Measurements from ENCODE around the gene GRAMD2B. TPM values are rescaled to one million over a fixed set of nuclear protein-coding genes. Genes with fewer than 3 reads are reported as not detected.

Gene GRAMD2B
- total RNA-seq, 3 donors from 2014 or later = 38.1 to 206 (median 103) TPM

DNA sequence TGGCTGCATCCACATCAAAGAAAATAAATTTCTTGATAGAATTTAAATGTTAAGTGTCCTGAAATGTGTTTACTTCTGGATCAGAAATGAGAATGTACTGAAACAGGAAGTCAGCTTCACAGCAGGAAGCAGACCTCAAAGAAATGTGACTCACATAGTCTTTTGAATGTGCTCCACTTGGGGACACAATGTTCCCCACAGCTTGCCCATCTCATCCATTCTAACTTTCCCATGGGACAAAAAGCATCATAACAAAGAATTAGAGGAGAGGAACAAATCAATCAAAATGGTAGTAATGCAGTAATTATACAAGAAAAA lies 85.7 kb downstream of the GRAMD2B start:
- peaks cover 3 to 8% of the 10 kb centered on the region in 2 donors for H3K4me1 ChIP-seq
- TF ChIP-seq POLR2A (IDR thresholded peaks at IDR 0.05) (no peak), POLR2AphosphoS5 (IDR thresholded peaks at IDR 0.05) (peak in 2 of 3 donors; percentile 67 to 94)
- no peaks in the 10 kb centered on the region for H3K9me3 ChIP-seq
- no peaks in the 10 kb centered on the region for H3K27me3 ChIP-seq
- H3K36me3 ChIP-seq = no peaks in the 10 kb centered on the region
- no peak overlapping the region for H3K4me3 ChIP-seq
- intact Hi-C loops (cut with DNase I; ENCODE audit: low total_unique reads) = no loop called here
- no peak for DNase-seq (ENCODE audit: low spot score in 2 of 2)
- H3K27ac ChIP-seq = peak overlapping the region; percentile 71 to 81

DNA sequence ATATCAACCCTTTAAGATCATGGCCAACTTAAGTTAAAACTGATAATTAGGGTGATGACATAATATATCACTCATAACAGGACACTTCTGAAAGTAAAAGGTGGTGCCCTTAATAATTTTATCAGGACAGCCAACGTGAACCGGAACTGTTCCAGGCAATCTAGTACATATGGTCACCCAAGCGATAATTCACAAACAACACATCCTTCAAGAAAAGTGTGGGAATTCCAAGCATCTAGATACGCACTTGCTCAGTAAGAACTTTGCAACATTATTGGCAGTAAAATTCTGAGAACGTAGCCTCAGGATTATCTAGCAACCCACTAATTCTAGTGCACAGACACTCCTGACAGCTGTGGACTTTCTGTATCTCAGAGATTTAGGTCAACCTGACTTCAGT lies 86.1 kb downstream of the GRAMD2B start:
- no peak for DNase-seq (ENCODE audit: low spot score in 2 of 2)
- H3K4me3 ChIP-seq = no peak overlapping the region
- H3K27me3 ChIP-seq = no peaks in the 10 kb centered on the region
- H3K4me1 ChIP-seq = peaks cover 0 to 8% of the 10 kb centered on the region in 2 donors
- intact Hi-C loops (cut with DNase I; ENCODE audit: low total_unique reads) = no loop called here
- no peaks in the 10 kb centered on the region for H3K36me3 ChIP-seq
- H3K27ac ChIP-seq = peak overlapping the region; percentile 45 to 71
- no peak for TF ChIP-seq POLR2AphosphoS5 (IDR thresholded peaks at IDR 0.05)
- TF ChIP-seq, protein P1, sequence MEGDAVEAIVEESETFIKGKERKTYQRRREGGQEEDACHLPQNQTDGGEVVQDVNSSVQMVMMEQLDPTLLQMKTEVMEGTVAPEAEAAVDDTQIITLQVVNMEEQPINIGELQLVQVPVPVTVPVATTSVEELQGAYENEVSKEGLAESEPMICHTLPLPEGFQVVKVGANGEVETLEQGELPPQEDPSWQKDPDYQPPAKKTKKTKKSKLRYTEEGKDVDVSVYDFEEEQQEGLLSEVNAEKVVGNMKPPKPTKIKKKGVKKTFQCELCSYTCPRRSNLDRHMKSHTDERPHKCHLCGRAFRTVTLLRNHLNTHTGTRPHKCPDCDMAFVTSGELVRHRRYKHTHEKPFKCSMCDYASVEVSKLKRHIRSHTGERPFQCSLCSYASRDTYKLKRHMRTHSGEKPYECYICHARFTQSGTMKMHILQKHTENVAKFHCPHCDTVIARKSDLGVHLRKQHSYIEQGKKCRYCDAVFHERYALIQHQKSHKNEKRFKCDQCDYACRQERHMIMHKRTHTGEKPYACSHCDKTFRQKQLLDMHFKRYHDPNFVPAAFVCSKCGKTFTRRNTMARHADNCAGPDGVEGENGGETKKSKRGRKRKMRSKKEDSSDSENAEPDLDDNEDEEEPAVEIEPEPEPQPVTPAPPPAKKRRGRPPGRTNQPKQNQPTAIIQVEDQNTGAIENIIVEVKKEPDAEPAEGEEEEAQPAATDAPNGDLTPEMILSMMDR (IDR thresholded peaks at IDR 0.05) = no peak
- TF ChIP-seq POLR2A (IDR thresholded peaks at IDR 0.05) = no peak
- H3K9me3 ChIP-seq = no peaks in the 10 kb centered on the region

DNA sequence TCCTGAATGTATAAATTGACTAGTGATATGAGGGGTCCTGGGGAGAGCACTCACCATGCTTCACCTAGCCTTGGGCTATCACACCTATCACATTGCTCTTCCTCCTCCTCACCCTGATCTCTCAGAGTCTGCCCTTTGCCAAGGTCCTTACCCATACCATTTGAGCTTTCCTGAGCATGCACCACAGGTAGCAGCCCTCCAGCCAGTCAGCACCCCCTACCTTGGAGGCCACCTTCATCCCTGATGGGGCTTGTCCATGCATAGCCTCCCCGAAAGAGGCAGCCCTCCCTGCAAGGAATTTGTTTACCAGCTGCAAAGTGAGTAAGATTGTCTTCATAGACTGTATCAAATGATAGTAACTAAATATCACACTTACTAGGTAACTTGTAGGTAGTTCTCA lies 88.8 kb downstream of the GRAMD2B start:
- Histone ChIP-seq H3K4me3 (no peak overlapping the region), H3K27me3 (no peaks in the 10 kb centered on the region), H3K4me1 (peaks cover 0 to 8% of the 10 kb centered on the region in 2 donors), H3K36me3 (no peaks in the 10 kb centered on the region), H3K9me3 (no peaks in the 10 kb centered on the region), H3K27ac (peak overlapping the region in 1 of 2 donors; percentile 79)
- DNase-seq (ENCODE audit: low spot score in 2 of 2) = no peak
- TF ChIP-seq POLR2AphosphoS5 (IDR thresholded peaks at IDR 0.05) = no peak
- TF ChIP-seq, protein P1 (IDR thresholded peaks at IDR 0.05) = no peak
- TF ChIP-seq POLR2A (IDR thresholded peaks at IDR 0.05) = no peak
- intact Hi-C loops (cut with DNase I; ENCODE audit: low total_unique reads) = no loop called here

GRCh38 chr5:126512451-126512850 lies 89.2 kb downstream of the GRAMD2B start:
- Histone ChIP-seq H3K4me1 (peaks cover 0 to 8% of the 10 kb centered on the region in 2 donors), H3K4me3 (no peak overlapping the region), H3K27ac (peak overlapping the region; percentile 79 to 88), H3K36me3 (no peaks in the 10 kb centered on the region), H3K27me3 (no peaks in the 10 kb centered on the region), H3K9me3 (no peaks in the 10 kb centered on the region)
- TF ChIP-seq POLR2A (IDR thresholded peaks at IDR 0.05) = no peak
- TF ChIP-seq, protein P1 (IDR thresholded peaks at IDR 0.05) = no peak
- no peak for TF ChIP-seq POLR2AphosphoS5 (IDR thresholded peaks at IDR 0.05)
- no peak for DNase-seq (ENCODE audit: low spot score in 2 of 2)
- intact Hi-C loops (cut with DNase I; ENCODE audit: low total_unique reads) = no loop called here

DNA sequence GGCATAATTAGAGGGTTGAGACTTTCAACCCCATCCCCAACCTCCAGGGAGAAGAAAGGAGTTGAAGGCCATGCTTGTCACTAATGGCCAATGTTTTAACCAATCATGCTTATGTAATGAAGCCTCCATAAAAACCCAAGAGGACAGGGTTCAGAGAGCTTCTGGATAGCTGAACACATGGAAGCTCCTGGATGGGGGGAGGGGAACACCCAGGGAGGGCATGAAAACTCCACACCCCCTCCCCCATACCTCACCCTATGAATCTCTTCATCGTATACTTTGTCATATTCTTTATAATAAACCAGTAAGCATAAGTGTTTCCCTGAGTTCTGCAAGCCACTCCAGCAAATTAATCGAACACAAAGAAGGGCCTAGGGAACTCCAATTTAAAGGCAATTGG lies 90.1 kb downstream of the GRAMD2B start:
- DNase-seq (ENCODE audit: low spot score in 2 of 2) = no peak
- peak overlapping the region; percentile 79 to 88 for H3K27ac ChIP-seq
- H3K27me3 ChIP-seq = no peaks in the 10 kb centered on the region
- H3K36me3 ChIP-seq = no peaks in the 10 kb centered on the region
- intact Hi-C loops (cut with DNase I; ENCODE audit: low total_unique reads) = no loop called here
- H3K9me3 ChIP-seq = no peaks in the 10 kb centered on the region
- H3K4me3 ChIP-seq = no peak overlapping the region
- TF ChIP-seq POLR2AphosphoS5 (IDR thresholded peaks at IDR 0.05) = no peak
- TF ChIP-seq POLR2A (IDR thresholded peaks at IDR 0.05) = no peak
- TF ChIP-seq, protein P1 (IDR thresholded peaks at IDR 0.05) = no peak
- H3K4me1 ChIP-seq = peaks cover 0 to 8% of the 10 kb centered on the region in 2 donors

GRCh38 chr5:126513703-126514102 lies 90.5 kb downstream of the GRAMD2B start:
- no peaks in the 10 kb centered on the region for H3K9me3 ChIP-seq
- peak overlapping the region; percentile 79 to 88 for H3K27ac ChIP-seq
- no peak overlapping the region for H3K4me3 ChIP-seq
- peaks cover 0 to 8% of the 10 kb centered on the region in 2 donors for H3K4me1 ChIP-seq
- intact Hi-C loops (cut with DNase I; ENCODE audit: low total_unique reads) = no loop called here
- H3K27me3 ChIP-seq = no peaks in the 10 kb centered on the region
- DNase-seq (ENCODE audit: low spot score in 2 of 2) = no peak
- no peaks in the 10 kb centered on the region for H3K36me3 ChIP-seq
- no peak for TF ChIP-seq POLR2AphosphoS5 (IDR thresholded peaks at IDR 0.05)
- no peak for TF ChIP-seq POLR2A (IDR thresholded peaks at IDR 0.05)
- TF ChIP-seq, protein P1 (IDR thresholded peaks at IDR 0.05) = no peak

All from breast epithelium (tissue), 4 donors.